Neural progenitor cell (in vitro differentiated cells): Measurements from ENCODE around the gene TPM1. TPM values are rescaled to one million over a fixed set of nuclear protein-coding genes. Genes with fewer than 3 reads are reported as not detected.

ENCODE experiments used
- DNase-seq: peaks from one replicate; pipeline ENCODE4 v3.0.0-alpha.2; 2016; ENCODE audit warnings: low spot score
- H2AFZ ChIP-seq: fragments of 200-600 bp; sonication (generic); replicated peaks from 2 replicates; pipeline ENCODE4 v1.6.1; 2016; ENCODE audit warnings: antibody characterized with exemption
- H3F3A ChIP-seq: fragments of 200-600 bp; sonication (generic); 2 replicates; pipeline ENCODE4 v1.6.1; 2016; ENCODE audit warnings: antibody characterized with exemption, low read depth
- H3K27ac ChIP-seq: fragments of 200-600 bp; sonication (generic); 2 replicates; pipeline ENCODE4 v1.5.1; 2016; ENCODE audit warnings: mild to moderate bottlenecking
- H3K27me3 ChIP-seq: fragments of 200-600 bp; sonication (generic); 2 replicates; pipeline ENCODE4 v1.6.1; 2016; ENCODE audit warnings: mild to moderate bottlenecking, moderate library complexity
- H3K36me3 ChIP-seq: fragments of 200-600 bp; sonication (generic); 2 replicates; pipeline ENCODE4 v1.5.1; 2016
- H3K4me1 ChIP-seq: fragments of 200-600 bp; sonication (generic); 2 replicates; pipeline ENCODE4 v1.6.1; 2016; ENCODE audit warnings: mixed run types
- H3K4me2 ChIP-seq: fragments of 200-600 bp; sonication (generic); 2 replicates; pipeline ENCODE4 v1.6.1; 2016
- H3K4me3 ChIP-seq: fragments of 200-600 bp; sonication (generic); 2 replicates; pipeline ENCODE4 v1.5.1; 2016
- H3K79me2 ChIP-seq: fragments of 200-600 bp; sonication (generic); 2 replicates; pipeline ENCODE4 v1.6.1; 2016; ENCODE audit warnings: low read depth
- H3K9ac ChIP-seq: fragments of 200-600 bp; sonication (generic); 2 replicates; pipeline ENCODE4 v1.6.1; 2016
- H3K9me3 ChIP-seq: fragments of 200-600 bp; sonication (generic); 2 replicates; pipeline ENCODE4 v1.5.1; 2016; ENCODE audit warnings: low read depth
- H4K20me1 ChIP-seq: fragments of 200-600 bp; sonication (generic); 2 replicates; pipeline ENCODE4 v1.6.1; 2016; ENCODE audit warnings: low read depth
- H3K27ac Mint-ChIP-seq: 3 replicates; pipeline ENCODE4 v1.8.0; 2021; ENCODE audit warnings: mixed read lengths
- H3K27me3 Mint-ChIP-seq: 2 replicates; pipeline ENCODE4 v1.8.0; 2022; ENCODE audit warnings: low read depth, mild to moderate bottlenecking, inconsistent platforms, moderate library complexity, mixed read lengths; ENCODE audit not compliant: insufficient read depth
- H3K36me3 Mint-ChIP-seq: 3 replicates; pipeline ENCODE4 v1.8.0; 2021; ENCODE audit warnings: mixed read lengths
- H3K4me1 Mint-ChIP-seq: 3 replicates; pipeline ENCODE4 v1.8.0; 2021; ENCODE audit warnings: mixed read lengths
- H3K4me3 Mint-ChIP-seq: 3 replicates; pipeline ENCODE4 v1.8.0; 2021; ENCODE audit warnings: mild to moderate bottlenecking, moderate library complexity, mixed read lengths
- H3K9me3 Mint-ChIP-seq: 3 replicates; pipeline ENCODE4 v1.8.0; 2020; ENCODE audit warnings: mixed read lengths
- EZH2 ChIP-seq: fragments of 200-600 bp; sonication (generic); IDR thresholded peaks from 2 replicates; pipeline ENCODE4 v1.6.1; 2017; ENCODE audit warnings: antibody characterized with exemption, mild to moderate bottlenecking, moderate library complexity
- EZH2phosphoT487 ChIP-seq: fragments of 200-600 bp; sonication (generic); IDR thresholded peaks from 2 replicates; pipeline ENCODE4 v1.6.1; 2017; ENCODE audit warnings: antibody characterized with exemption
- total RNA-seq: library from RNA; depleted of rRNA; stranded (reverse); fragments of >200 nt; gene quantifications from 2 replicates; pipeline ENCODE4 v1.2.3, GENCODE V29; 2015; ENCODE audit warnings: low replicate concordance
- TF ChIP-seq, protein P1 (sequence below): fragments of 200-600 bp; sonication (generic); IDR thresholded peaks from 2 replicates; pipeline ENCODE4 v1.5.1; 2017; ENCODE audit warnings: antibody characterized with exemption, mild to moderate bottlenecking

The TPM1 gene
- total RNA-seq, 1 donor from 2014 or later: 623 TPM

DNA sequence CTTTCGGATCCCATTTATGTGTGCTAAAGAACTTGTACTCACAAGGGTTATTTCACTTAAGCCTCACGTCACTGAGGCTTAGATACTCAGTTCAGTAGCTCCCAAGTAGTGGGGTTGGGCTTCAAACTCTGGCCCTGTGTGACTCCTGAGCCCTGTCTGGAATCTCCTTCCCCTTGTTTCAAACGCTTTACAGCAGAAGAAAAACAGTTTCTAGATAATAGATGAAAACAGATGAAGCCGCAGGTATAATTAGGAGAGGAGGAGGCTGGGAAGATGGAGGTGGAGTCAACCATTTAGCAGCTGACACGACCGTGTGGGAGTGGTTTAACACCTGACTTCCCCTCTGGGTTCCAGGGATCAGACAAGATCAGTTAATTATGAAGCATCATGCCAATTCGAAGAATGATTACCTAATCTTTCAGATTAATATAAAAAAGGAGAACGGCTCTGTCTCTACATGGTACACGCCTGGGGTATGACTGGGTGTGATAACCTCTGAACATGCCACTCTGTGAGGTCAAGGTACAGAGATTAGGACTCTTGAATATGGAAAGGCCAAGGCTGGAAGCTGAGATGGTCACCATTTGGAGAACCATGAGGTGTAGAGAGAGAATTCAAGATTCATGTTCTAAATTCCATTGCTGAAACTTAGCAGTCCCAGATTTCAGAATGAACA is 31.1 kb downstream of the TPM1 start:
- Histone ChIP-seq H3K4me2 (no peak overlapping the region), H3F3A (peaks cover 66% of the 10 kb centered on the region), H3K27ac (no peak overlapping the region), H3K4me3 (no peak overlapping the region), H2AFZ (no peak overlapping the region), H4K20me1 (peaks cover 3% of the 10 kb centered on the region), H3K4me1 (peaks cover 36% of the 10 kb centered on the region), H3K36me3 (peaks cover 3% of the 10 kb centered on the region), H3K9me3 (no peaks in the 10 kb centered on the region), H3K27me3 (no peaks in the 10 kb centered on the region), H3K9ac (no peak overlapping the region), H3K79me2 (no peaks in the 10 kb centered on the region)
- Mint-ChIP-seq H3K9me3 (no peaks in the 10 kb centered on the region), H3K4me1 (peaks cover 27% of the 10 kb centered on the region), H3K4me3 (no peak overlapping the region), H3K27me3 (peaks cover 3% of the 10 kb centered on the region), H3K27ac (no peak overlapping the region), H3K36me3 (peaks cover 20% of the 10 kb centered on the region)
- TF ChIP-seq EZH2phosphoT487 (no peak), EZH2 (no peak)
- TF ChIP-seq, protein P1, sequence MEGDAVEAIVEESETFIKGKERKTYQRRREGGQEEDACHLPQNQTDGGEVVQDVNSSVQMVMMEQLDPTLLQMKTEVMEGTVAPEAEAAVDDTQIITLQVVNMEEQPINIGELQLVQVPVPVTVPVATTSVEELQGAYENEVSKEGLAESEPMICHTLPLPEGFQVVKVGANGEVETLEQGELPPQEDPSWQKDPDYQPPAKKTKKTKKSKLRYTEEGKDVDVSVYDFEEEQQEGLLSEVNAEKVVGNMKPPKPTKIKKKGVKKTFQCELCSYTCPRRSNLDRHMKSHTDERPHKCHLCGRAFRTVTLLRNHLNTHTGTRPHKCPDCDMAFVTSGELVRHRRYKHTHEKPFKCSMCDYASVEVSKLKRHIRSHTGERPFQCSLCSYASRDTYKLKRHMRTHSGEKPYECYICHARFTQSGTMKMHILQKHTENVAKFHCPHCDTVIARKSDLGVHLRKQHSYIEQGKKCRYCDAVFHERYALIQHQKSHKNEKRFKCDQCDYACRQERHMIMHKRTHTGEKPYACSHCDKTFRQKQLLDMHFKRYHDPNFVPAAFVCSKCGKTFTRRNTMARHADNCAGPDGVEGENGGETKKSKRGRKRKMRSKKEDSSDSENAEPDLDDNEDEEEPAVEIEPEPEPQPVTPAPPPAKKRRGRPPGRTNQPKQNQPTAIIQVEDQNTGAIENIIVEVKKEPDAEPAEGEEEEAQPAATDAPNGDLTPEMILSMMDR: no peak
- DNase-seq: no peak

DNA sequence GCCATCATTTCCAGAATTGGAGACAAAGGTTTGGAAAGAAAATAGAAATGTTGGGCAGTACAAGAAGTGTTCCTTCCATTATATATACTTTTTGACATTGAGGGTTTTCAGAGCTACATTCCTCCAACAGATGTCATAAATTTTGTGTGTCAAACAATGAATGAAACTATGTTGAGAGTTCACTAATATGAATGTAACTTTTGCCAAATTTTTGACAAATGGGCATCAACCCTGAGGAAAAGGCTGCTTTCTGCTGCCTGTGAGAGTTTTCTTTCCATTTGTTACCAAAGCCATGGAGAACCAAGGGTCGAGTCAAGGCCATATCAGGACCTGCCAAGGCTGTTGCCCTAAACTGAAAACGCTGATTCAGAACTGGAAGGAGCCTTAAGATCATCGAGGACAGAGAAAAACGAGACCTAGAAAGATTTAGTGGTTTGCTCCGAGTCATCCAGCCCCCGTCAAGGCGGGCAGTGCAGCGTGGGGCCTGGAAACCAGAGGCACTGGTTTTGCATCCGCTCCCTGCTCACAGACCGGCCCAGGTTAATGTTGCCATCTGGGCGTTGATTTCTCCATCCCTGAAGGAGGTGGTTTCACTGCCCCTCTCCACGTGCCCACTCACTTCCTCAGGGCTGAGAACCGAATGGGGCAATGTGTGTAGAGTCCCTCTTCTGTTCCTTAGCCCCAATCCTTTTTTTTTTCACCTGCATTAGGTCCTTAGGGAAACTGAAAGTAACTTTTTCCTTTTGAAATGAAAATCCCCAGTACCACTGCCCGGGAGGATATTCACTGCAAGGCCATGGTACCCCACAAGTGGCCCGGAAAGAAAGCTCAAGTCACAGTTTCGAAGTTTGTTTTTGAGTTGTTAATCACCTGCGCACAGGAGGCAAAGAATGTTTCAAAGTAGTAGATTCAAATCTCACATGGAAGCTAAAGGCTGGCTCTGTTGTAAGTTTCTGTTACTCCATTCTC is 32.8 kb downstream of the TPM1 start:
- peak overlapping the region; percentile 21 for H3K4me2 ChIP-seq
- H3K4me3 Mint-ChIP-seq: no peak overlapping the region
- no peak overlapping the region for H3K9ac ChIP-seq
- no peak overlapping the region for H3K27ac ChIP-seq
- peak overlapping the region; percentile 55 for H2AFZ ChIP-seq
- H3K4me1 Mint-ChIP-seq: peaks cover 29% of the 10 kb centered on the region
- DNase-seq: no peak
- H3F3A ChIP-seq: peaks cover 57% of the 10 kb centered on the region
- peaks cover 3% of the 10 kb centered on the region for H3K36me3 ChIP-seq
- TF ChIP-seq EZH2 (no peak), EZH2phosphoT487 (no peak)
- TF ChIP-seq, protein P1: no peak
- no peak overlapping the region for H3K27ac Mint-ChIP-seq
- peaks cover 9% of the 10 kb centered on the region for H3K27me3 Mint-ChIP-seq
- H3K9me3 Mint-ChIP-seq: no peaks in the 10 kb centered on the region
- H3K4me3 ChIP-seq: no peak overlapping the region
- no peaks in the 10 kb centered on the region for H3K9me3 ChIP-seq
- H3K4me1 ChIP-seq: peaks cover 39% of the 10 kb centered on the region
- peaks cover 3% of the 10 kb centered on the region for H4K20me1 ChIP-seq
- peaks cover 19% of the 10 kb centered on the region for H3K36me3 Mint-ChIP-seq
- H3K27me3 ChIP-seq: no peaks in the 10 kb centered on the region
- H3K79me2 ChIP-seq: no peaks in the 10 kb centered on the region

DNA sequence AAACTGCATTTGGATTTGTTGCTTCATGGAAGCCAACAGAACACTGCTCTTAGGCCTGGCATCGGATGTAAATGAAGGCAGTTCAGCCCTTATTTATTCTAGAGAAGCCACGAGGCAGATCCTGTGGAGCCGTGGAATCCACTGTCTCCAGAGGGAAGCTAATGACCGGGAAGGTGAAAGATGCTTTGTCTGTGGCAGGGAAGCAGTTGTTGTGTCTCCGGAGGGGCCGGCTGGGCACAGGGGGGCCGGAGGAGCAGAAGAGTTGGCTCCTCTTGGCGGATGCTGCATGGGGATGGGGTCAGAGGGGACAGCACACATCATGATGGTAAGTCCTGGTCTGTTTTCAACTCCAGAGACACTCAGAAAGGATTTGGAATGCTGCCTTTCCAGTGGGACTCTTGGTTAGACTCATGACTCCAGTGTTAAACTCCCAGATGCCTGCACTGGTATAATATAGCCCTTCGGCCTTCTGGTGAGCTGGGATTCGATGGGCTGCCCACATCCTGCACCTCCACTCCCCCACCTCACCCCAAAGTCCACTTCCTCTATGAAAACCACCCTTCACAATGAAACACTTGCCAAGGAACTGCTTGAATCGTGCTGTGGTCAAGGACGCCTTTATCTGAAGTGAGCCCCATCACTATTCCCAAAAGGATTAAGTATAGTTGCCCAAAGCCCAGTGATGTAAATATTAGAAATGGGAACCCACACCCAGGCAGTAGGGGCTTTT is 33.6 kb downstream of the TPM1 start:
- Mint-ChIP-seq H3K36me3 (peaks cover 13% of the 10 kb centered on the region), H3K4me3 (no peak overlapping the region), H3K27ac (peak overlapping the region; percentile 70), H3K4me1 (peaks cover 33% of the 10 kb centered on the region), H3K27me3 (peaks cover 9% of the 10 kb centered on the region), H3K9me3 (no peaks in the 10 kb centered on the region)
- no peak overlapping the region for H3K9ac ChIP-seq
- H3K4me3 ChIP-seq: no peak overlapping the region
- no peaks in the 10 kb centered on the region for H3K9me3 ChIP-seq
- peaks cover 39% of the 10 kb centered on the region for H3K4me1 ChIP-seq
- H4K20me1 ChIP-seq: peaks cover 2% of the 10 kb centered on the region
- H3K4me2 ChIP-seq: peak overlapping the region; percentile 21
- no peaks in the 10 kb centered on the region for H3K36me3 ChIP-seq
- H3K27ac ChIP-seq: no peak overlapping the region
- no peaks in the 10 kb centered on the region for H3K27me3 ChIP-seq
- H2AFZ ChIP-seq: peak overlapping the region; percentile 55
- no peaks in the 10 kb centered on the region for H3K79me2 ChIP-seq
- TF ChIP-seq, protein P1: no peak
- TF ChIP-seq EZH2phosphoT487 (no peak), EZH2 (no peak)
- peaks cover 48% of the 10 kb centered on the region for H3F3A ChIP-seq
- no peak for DNase-seq
